Gastroesophageal sphincter (tissue), 4 donors: Measurements from ENCODE around the gene TLCD2. TPM values are rescaled to one million over a fixed set of nuclear protein-coding genes. Genes with fewer than 3 reads are reported as not detected.

Source experiments
- ATAC-seq: fragments of 150-250 bp; one replicate; pipeline ENCODE4 v1.9.1; 2016; ENCODE audit warnings: mild to moderate bottlenecking, moderate library complexity
- H3K27ac ChIP-seq, 4 donors: fragments of 200-600 bp; sonication (generic) in 3 of 4; 1 replicate in 3 of 4; 2 replicates in 1 of 4; pipeline ENCODE4 v1.5.1; 2016 to 2019
- H3K27me3 ChIP-seq: fragments of 200-600 bp; sonication (generic); one replicate; pipeline ENCODE4 v1.5.1; 2019
- H3K36me3 ChIP-seq, 2 donors: fragments of 200-600 bp; sonication (generic); one replicate each; pipeline ENCODE4 v1.5.1; 2019; ENCODE audit warnings: control low read depth in 1 of 2
- H3K4me1 ChIP-seq, 3 donors: fragments of 200-600 bp; sonication (generic); 1 replicate in 2 of 3; 2 replicates in 1 of 3; pipeline ENCODE4 v1.5.1; 2016 to 2019; ENCODE audit warnings: control low read depth in 2 of 3
- H3K4me3 ChIP-seq, 2 donors: fragments of 200-600 bp; sonication (generic); one replicate each; pipeline ENCODE4 v1.5.1; 2019; ENCODE audit warnings: mild to moderate bottlenecking in 1 of 2, moderate library complexity in 1 of 2
- H3K9me3 ChIP-seq, 3 donors: fragments of 200-600 bp; sonication (generic); one replicate each; pipeline ENCODE4 v1.5.1; 2017 to 2019; ENCODE audit warnings: control low read depth in 2 of 3
- EP300 ChIP-seq: sonication (generic); formaldehyde crosslinking; IDR thresholded peaks from one replicate; pipeline ENCODE4 v1.6.1; 2017; ENCODE audit warnings: antibody characterized with exemption, mild to moderate bottlenecking
- POLR2A ChIP-seq, 2 donors: fragments of 450-650 bp; IDR thresholded peaks; one replicate each; pipeline ENCODE4 v1.6.1; 2017; ENCODE audit warnings: antibody characterized with exemption in 2 of 2, mild to moderate bottlenecking in 2 of 2, moderate library complexity in 1 of 2
- POLR2AphosphoS5 ChIP-seq: sonication (generic); formaldehyde crosslinking; IDR thresholded peaks from one replicate; pipeline ENCODE4 v1.6.1; 2017; ENCODE audit warnings: antibody characterized with exemption
- WGBS, 2 donors: methylation state at CpG; one replicate each; pipeline ENCODE4 v1.1.5; 2018; ENCODE audit warnings: low coverage in 1 of 2; 5-methylcytosine and 5-hydroxymethylcytosine counted together
- total RNA-seq, 4 donors: library from RNA; depleted of rRNA; stranded (reverse); fragments of >200 nt; gene quantifications; one replicate each; pipeline ENCODE4 v1.1.0, GENCODE V29; 2016
- TF ChIP-seq, protein P1 (sequence below), 4 experiments: fragments of 200-600 bp in 2 of 4; fragments of 450-650 bp in 2 of 4; sonication (generic) in 1 of 4; IDR thresholded peaks; one replicate each; pipeline ENCODE4 v1.5.1; 2017 to 2019; ENCODE audit warnings: antibody characterized with exemption in 4 of 4, mild to moderate bottlenecking in 2 of 4, moderate library complexity in 2 of 4

TLCD2 gene
- total RNA-seq, 4 donors from 2014 or later = 4.2 to 5.1 (median 4.8) TPM

DNA sequence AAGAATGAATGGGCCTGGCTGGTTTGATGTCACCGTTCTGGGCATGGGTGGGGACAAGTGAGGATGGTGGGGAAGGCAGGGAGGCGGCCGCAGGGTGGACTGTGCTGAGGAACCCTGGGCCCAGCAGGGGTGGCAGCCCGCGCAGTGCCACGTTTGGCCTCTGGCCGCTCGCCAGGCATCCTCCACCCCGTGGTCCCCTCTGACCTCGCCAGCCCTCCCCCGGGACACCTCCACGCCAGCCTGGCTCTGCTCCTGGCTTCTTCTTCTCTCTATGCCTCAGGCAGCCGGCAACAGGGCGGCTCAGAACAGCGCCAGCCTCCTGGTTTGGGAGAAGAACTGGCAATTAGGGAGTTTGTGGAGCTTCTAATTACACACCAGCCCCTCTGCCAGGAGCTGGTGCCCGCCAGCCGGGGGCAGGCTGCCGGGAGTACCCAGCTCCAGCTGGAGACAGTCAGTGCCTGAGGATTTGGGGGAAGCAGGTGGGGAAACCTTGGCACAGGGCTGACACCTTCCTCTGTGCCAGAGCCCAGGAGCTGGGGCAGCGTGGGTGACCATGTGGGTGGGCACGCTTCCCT is 45.2 kb upstream of the TLCD2 start:
- no peak for ATAC-seq
- TF ChIP-seq EP300 (no peak), POLR2AphosphoS5 (no peak), POLR2A (IDR thresholded peaks at IDR 0.05) (no peak)
- TF ChIP-seq, protein P1, sequence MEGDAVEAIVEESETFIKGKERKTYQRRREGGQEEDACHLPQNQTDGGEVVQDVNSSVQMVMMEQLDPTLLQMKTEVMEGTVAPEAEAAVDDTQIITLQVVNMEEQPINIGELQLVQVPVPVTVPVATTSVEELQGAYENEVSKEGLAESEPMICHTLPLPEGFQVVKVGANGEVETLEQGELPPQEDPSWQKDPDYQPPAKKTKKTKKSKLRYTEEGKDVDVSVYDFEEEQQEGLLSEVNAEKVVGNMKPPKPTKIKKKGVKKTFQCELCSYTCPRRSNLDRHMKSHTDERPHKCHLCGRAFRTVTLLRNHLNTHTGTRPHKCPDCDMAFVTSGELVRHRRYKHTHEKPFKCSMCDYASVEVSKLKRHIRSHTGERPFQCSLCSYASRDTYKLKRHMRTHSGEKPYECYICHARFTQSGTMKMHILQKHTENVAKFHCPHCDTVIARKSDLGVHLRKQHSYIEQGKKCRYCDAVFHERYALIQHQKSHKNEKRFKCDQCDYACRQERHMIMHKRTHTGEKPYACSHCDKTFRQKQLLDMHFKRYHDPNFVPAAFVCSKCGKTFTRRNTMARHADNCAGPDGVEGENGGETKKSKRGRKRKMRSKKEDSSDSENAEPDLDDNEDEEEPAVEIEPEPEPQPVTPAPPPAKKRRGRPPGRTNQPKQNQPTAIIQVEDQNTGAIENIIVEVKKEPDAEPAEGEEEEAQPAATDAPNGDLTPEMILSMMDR (IDR thresholded peaks at IDR 0.05) = no peak
- H3K9me3 ChIP-seq = no peaks in the 10 kb centered on the region
- H3K36me3 ChIP-seq = no peaks in the 10 kb centered on the region
- H3K4me3 ChIP-seq = no peak overlapping the region
- H3K4me1 ChIP-seq = no peaks in the 10 kb centered on the region
- peaks cover 20% of the 10 kb centered on the region for H3K27me3 ChIP-seq
- no peak overlapping the region for H3K27ac ChIP-seq
- 90% methylated on average over 2 of the region's 20 CpGs; no CpG with 5 or more reads in 1 of the 2 donors for WGBS, 2 donors

DNA sequence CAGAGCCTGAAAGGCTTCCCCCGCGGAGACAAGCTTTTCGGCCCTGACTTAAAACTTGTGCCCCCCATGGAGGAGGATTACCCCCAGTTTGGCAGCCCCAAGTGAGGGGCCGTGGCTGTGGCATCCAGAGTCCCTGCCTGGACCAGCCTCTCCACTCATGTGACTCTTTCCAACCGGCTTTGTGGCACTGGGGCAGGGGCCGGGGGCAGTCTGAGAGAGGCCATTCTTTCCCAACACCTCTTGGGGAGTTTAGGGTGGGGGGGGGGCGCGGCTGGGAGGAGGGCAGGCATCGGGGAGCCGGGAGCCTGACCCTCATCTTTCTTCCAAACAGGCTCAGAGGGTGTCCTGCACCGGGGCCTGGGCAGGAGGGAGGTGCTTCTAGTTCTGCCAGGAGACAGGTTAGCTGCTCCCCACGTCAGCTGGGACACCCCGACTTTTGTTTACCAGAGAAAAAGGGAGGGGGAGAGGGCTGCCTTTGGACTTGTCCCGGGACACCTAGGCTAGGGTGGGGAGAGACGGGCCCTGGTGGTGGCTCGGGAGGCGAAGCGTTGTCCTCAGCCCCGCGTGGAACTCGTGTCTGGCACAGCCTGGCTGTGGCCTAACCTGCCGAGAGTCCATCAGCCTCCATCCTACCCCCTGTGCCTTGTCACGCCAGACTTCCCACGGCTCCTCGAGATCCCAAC is 44.4 kb upstream of the TLCD2 start:
- Histone ChIP-seq H3K27ac (peak overlapping the region in 1 of 4 donors; percentile 12), H3K9me3 (no peaks in the 10 kb centered on the region), H3K4me1 (no peaks in the 10 kb centered on the region), H3K4me3 (no peak overlapping the region), H3K36me3 (no peaks in the 10 kb centered on the region), H3K27me3 (peaks cover 20% of the 10 kb centered on the region)
- WGBS, 2 donors = no CpG with 5 or more reads among the region's 25 CpGs
- TF ChIP-seq POLR2A (IDR thresholded peaks at IDR 0.05) (no peak), EP300 (no peak), POLR2AphosphoS5 (no peak)
- TF ChIP-seq, protein P1 (IDR thresholded peaks at IDR 0.05) = no peak
- ATAC-seq = no peak

DNA sequence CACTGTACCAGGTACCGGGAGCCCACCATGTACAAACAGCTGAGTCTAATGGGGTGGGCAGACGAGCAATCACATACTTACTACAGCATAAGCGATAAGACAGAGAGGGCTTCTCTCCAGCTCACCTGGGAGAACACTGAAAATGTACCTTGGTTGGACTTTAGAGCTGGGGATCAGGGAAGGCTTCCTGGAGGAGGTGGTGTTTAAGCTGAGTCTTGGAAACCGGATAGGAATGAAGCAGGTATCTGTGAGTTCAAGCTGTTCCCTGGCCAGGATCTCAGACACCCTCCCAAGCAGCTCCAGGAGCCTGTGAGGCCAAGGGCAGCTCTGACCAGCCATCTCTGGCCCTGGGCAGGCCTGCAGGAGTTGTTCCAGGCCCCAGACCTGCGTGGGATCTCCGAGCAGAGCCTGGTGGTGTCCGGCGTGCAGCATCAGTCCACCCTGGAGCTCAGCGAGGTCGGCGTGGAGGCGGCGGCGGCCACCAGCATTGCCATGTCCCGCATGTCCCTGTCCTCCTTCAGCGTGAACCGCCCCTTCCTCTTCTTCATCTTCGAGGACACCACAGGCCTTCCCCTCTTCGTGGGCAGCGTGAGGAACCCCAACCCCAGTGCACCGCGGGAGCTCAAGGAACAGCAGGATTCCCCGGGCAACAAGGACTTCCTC is 43.7 kb upstream of the TLCD2 start:
- Histone ChIP-seq H3K36me3 (no peaks in the 10 kb centered on the region), H3K27me3 (peaks cover 20% of the 10 kb centered on the region), H3K4me3 (no peak overlapping the region), H3K9me3 (no peaks in the 10 kb centered on the region), H3K4me1 (no peaks in the 10 kb centered on the region), H3K27ac (peak overlapping the region in 1 of 4 donors; percentile 12)
- WGBS, 2 donors = 98% methylated on average over 5 of the region's 23 CpGs; no CpG with 5 or more reads in 1 of the 2 donors
- ATAC-seq = no peak
- TF ChIP-seq POLR2AphosphoS5 = no peak
- no peak for TF ChIP-seq EP300
- TF ChIP-seq POLR2A (IDR thresholded peaks at IDR 0.05) = no peak
- TF ChIP-seq, protein P1 (IDR thresholded peaks at IDR 0.05) = no peak

DNA sequence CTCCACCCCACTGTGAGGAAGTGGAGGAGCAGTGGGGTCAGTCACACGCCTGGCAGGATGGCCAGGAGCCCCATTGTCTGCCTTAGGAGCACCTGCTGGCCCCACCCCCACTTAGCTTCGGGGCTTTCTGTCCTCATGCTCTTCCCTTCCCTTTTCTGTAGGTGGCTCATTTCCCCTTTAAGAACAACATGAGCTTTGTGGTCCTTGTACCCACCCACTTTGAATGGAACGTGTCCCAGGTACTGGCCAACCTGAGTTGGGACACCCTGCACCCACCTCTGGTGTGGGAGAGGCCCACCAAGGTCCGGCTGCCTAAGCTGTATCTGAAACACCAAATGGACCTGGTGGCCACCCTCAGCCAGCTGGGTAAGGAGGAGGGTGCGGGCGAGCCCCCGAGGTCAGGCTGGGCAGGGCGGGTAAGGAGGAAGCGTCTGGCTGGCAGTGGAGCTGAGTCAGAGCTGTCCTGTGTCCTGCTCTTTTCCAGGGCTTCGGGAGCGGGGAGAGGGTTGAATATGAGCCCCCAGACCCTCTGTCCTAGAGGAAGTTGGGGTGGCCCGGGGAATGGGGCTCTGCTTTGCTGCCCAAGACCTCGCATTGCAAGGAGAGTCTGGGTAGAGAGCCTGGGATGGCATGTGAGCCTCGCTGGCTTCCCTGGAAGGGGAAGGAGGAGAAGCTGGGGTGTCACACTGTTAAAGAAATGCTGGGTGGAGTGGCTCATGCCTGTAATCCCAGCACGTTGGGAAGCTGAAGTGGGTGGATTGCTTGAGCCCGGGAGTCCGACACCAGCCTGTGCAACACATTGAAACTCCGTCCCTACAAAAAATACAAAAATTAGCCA is 42.5 kb upstream of the TLCD2 start:
- ATAC-seq = peak; percentile 65
- WGBS, 2 donors = 38 to 45% methylated on average over 3 to 9 of the region's 18 CpGs
- H3K36me3 ChIP-seq = no peaks in the 10 kb centered on the region
- H3K27ac ChIP-seq = peak overlapping the region in 2 of 4 donors; percentile 59 to 64
- H3K9me3 ChIP-seq = no peaks in the 10 kb centered on the region
- H3K4me3 ChIP-seq = peak overlapping the region in 1 of 2 donors; percentile 9
- H3K27me3 ChIP-seq = peaks cover 20% of the 10 kb centered on the region
- H3K4me1 ChIP-seq = no peaks in the 10 kb centered on the region
- TF ChIP-seq, protein P1 (IDR thresholded peaks at IDR 0.05) = no peak
- TF ChIP-seq POLR2AphosphoS5 (no peak), EP300 (no peak), POLR2A (IDR thresholded peaks at IDR 0.05) (no peak)
